HL-60 (cell line): ENCODE results near the gene KLHL26.
A peak's percentile ranks its signal among the peaks of the same experiment; 100 is the strongest.

Experiments used
- DNase-seq, 2 experiments: peaks; one replicate each; pipeline ENCODE4 v3.0.0-alpha.2; 2010 to 2020; ENCODE audit warnings: low read depth in 1 of 2, low spot score in 1 of 2
- H3K27ac ChIP-seq: fragments of 250-450 bp; sonication (Bioruptor Pico); replicated peaks from 2 replicates; pipeline ENCODE4 v1.5.1; 2020; ENCODE audit warnings: mild to moderate bottlenecking, moderate library complexity
- H3K27me3 ChIP-seq: fragments of 250-450 bp; sonication (Bioruptor Pico); 2 replicates; pipeline ENCODE4 v1.5.1; 2021; ENCODE audit warnings: mild to moderate bottlenecking, moderate library complexity; ENCODE audit not compliant: insufficient read depth, poor library complexity, severe bottlenecking
- H3K4me3 ChIP-seq: replicated peaks from 2 replicates; pipeline ENCODE4 v1.5.1; 2011; ENCODE audit warnings: mild to moderate bottlenecking, control low read depth, low read length; ENCODE audit not compliant: insufficient read depth
- CTCF ChIP-seq: IDR thresholded peaks from one replicate; pipeline ENCODE4 v1.5.1; 2011; ENCODE audit warnings: low read length, control low read depth, inconsistent platforms; ENCODE audit not compliant: insufficient read depth
- GABPA ChIP-seq: IDR thresholded peaks from 2 replicates; pipeline ENCODE4 v1.6.1; 2012; ENCODE audit warnings: low read depth
- POLR2AphosphoS5 ChIP-seq: IDR thresholded peaks from 2 replicates; pipeline ENCODE4 v1.6.1; 2012; ENCODE audit warnings: low read depth
- REST ChIP-seq: IDR thresholded peaks from 2 replicates; pipeline ENCODE4 v1.6.1; 2012; ENCODE audit warnings: low read depth; ENCODE audit not compliant: insufficient replicate concordance
- SPI1 ChIP-seq: IDR thresholded peaks from 2 replicates; pipeline ENCODE4 v1.6.1; 2012; ENCODE audit warnings: low read depth, mild to moderate bottlenecking, borderline replicate concordance

Gene KLHL26

GRCh38 chr19:18633321-18633720 is 3.5 kb upstream of the KLHL26 start:
- TF ChIP-seq POLR2AphosphoS5: no peak
- no peak for TF ChIP-seq CTCF
- TF ChIP-seq REST: no peak
- no peak for TF ChIP-seq SPI1
- TF ChIP-seq GABPA: no peak
- Histone ChIP-seq H3K27ac (no peak overlapping the region), H3K4me3 (no peak overlapping the region), H3K27me3 (peaks cover 3% of the 10 kb centered on the region)
- DNase-seq: no peak

GRCh38 chr19:18634612-18635297 is 2.1 kb upstream of the KLHL26 start:
- Histone ChIP-seq H3K4me3 (no peak overlapping the region), H3K27ac (no peak overlapping the region), H3K27me3 (peaks cover 3% of the 10 kb centered on the region)
- no peak for DNase-seq
- TF ChIP-seq SPI1: no peak
- TF ChIP-seq GABPA: no peak
- no peak for TF ChIP-seq CTCF
- TF ChIP-seq REST: no peak
- TF ChIP-seq POLR2AphosphoS5: no peak

GRCh38 chr19:18635831-18636182 is 1.0 kb upstream of the KLHL26 start:
- Histone ChIP-seq H3K27me3 (peaks cover 3% of the 10 kb centered on the region), H3K4me3 (peak overlapping the region; percentile 76; the same call in 1 of the 2 replicates), H3K27ac (no peak overlapping the region)
- TF ChIP-seq CTCF: no peak
- no peak for TF ChIP-seq SPI1
- no peak for TF ChIP-seq REST
- no peak for TF ChIP-seq GABPA
- no peak for TF ChIP-seq POLR2AphosphoS5
- no peak for DNase-seq
